Nephron progenitor cell (in vitro differentiated cells): ENCODE data around the gene DNAJB2.

Source experiments
- DNase-seq: peaks from one replicate; pipeline ENCODE4 v3.0.0; 2021
- H3K27ac Mint-ChIP-seq: 2 replicates; pipeline ENCODE4 v1.8.0; 2021; ENCODE audit warnings: mild to moderate bottlenecking, moderate library complexity, mixed read lengths
- H3K27me3 Mint-ChIP-seq: 2 replicates; pipeline ENCODE4 v1.8.0; 2021; ENCODE audit warnings: mild to moderate bottlenecking, low read depth, mixed read lengths; ENCODE audit not compliant: poor library complexity
- H3K36me3 Mint-ChIP-seq: 2 replicates; pipeline ENCODE4 v1.8.0; 2021; ENCODE audit warnings: low read depth, mixed read lengths
- H3K4me1 Mint-ChIP-seq: 2 replicates; pipeline ENCODE4 v1.8.0; 2021; ENCODE audit warnings: mixed read lengths
- H3K4me3 Mint-ChIP-seq: 2 replicates; pipeline ENCODE4 v1.8.0; 2021; ENCODE audit warnings: mild to moderate bottlenecking, moderate library complexity, mixed read lengths
- H3K9me3 Mint-ChIP-seq: 2 replicates; pipeline ENCODE4 v1.8.0; 2021; ENCODE audit warnings: mild to moderate bottlenecking, moderate library complexity, mixed read lengths
- CTCF ChIP-seq: fragments of 200-600 bp; sonication (generic); IDR thresholded peaks from 2 replicates; pipeline ENCODE4 v1.5.0; 2021; ENCODE audit warnings: antibody characterized with exemption

Gene DNAJB2

GRCh38 chr2:219249203-219249980 is 29.8 kb upstream of the DNAJB2 start:
- Mint-ChIP-seq H3K27ac (peak overlapping the region; percentile 84), H3K4me3 (no peak overlapping the region), H3K9me3 (no peaks in the 10 kb centered on the region), H3K36me3 (peaks cover 8% of the 10 kb centered on the region), H3K4me1 (peaks cover 56% of the 10 kb centered on the region), H3K27me3 (peaks cover 43% of the 10 kb centered on the region)
- TF ChIP-seq CTCF = no peak
- peak; percentile 16 for DNase-seq

- peaks cover 58% of the 10 kb centered on the region for H3K4me1 Mint-ChIP-seq
- peaks cover 8% of the 10 kb centered on the region for H3K36me3 Mint-ChIP-seq
- peaks cover 51% of the 10 kb centered on the region for H3K27me3 Mint-ChIP-seq
- H3K9me3 Mint-ChIP-seq = no peaks in the 10 kb centered on the region
- H3K27ac Mint-ChIP-seq = peak overlapping the region; percentile 82
- H3K4me3 Mint-ChIP-seq = no peak overlapping the region
- TF ChIP-seq CTCF = no peak
- no peak for DNase-seq
Observed at GRCh38 chr2:219250049-219250781, 29.0 kb upstream of the DNAJB2 start.

GRCh38 chr2:219251656-219252055 is 27.5 kb upstream of the DNAJB2 start:
- no peak overlapping the region for H3K4me3 Mint-ChIP-seq
- DNase-seq = no peak
- H3K9me3 Mint-ChIP-seq = no peaks in the 10 kb centered on the region
- H3K27ac Mint-ChIP-seq = no peak overlapping the region
- TF ChIP-seq CTCF = no peak
- H3K36me3 Mint-ChIP-seq = peaks cover 8% of the 10 kb centered on the region
- peaks cover 66% of the 10 kb centered on the region for H3K27me3 Mint-ChIP-seq
- peaks cover 48% of the 10 kb centered on the region for H3K4me1 Mint-ChIP-seq

- no peak overlapping the region for H3K27ac Mint-ChIP-seq
- peaks cover 8% of the 10 kb centered on the region for H3K36me3 Mint-ChIP-seq
- peaks cover 43% of the 10 kb centered on the region for H3K4me1 Mint-ChIP-seq
- no peak for DNase-seq
- H3K9me3 Mint-ChIP-seq = no peaks in the 10 kb centered on the region
- no peak for TF ChIP-seq CTCF
- H3K27me3 Mint-ChIP-seq = peaks cover 70% of the 10 kb centered on the region
- peak overlapping the region; percentile 76 for H3K4me3 Mint-ChIP-seq
Observed at GRCh38 chr2:219252084-219252483, 27.1 kb upstream of the DNAJB2 start.

GRCh38 chr2:219252570-219252899 is 26.6 kb upstream of the DNAJB2 start:
- no peak for DNase-seq
- peaks cover 8% of the 10 kb centered on the region for H3K36me3 Mint-ChIP-seq
- H3K9me3 Mint-ChIP-seq = no peaks in the 10 kb centered on the region
- no peak for TF ChIP-seq CTCF
- no peak overlapping the region for H3K27ac Mint-ChIP-seq
- H3K4me3 Mint-ChIP-seq = peak overlapping the region; percentile 76
- peaks cover 74% of the 10 kb centered on the region for H3K27me3 Mint-ChIP-seq
- peaks cover 43% of the 10 kb centered on the region for H3K4me1 Mint-ChIP-seq
